ENCODE measurements around the gene FAM222B. TPM values are rescaled to one million over a fixed set of nuclear protein-coding genes. Genes with fewer than 3 reads are reported as not detected.
"Not testable (repeated sequence)": the region's sequence is repeated elsewhere in the genome, so short reads cannot be mapped to it uniquely, and the experiment has no call there.

The FAM222B gene
- total RNA-seq, 1 donor from 2014 or later, result 39.8 TPM

GRCh38 chr17:28783161-28783560, 59.4 kb downstream of the FAM222B start:
- DNase-seq (ENCODE audit: extremely low read depth, low read depth, low spot score), result no peak

- not testable (repeated sequence) for DNase-seq (ENCODE audit: extremely low read depth, low read depth, low spot score)
These were observed 63.0 kb downstream of the FAM222B start for GRCh38 chr17:28779601-28780000.

GRCh38 chr17:28777178-28777577, 65.4 kb downstream of the FAM222B start:
- no peak for DNase-seq (ENCODE audit: extremely low read depth, low read depth, low spot score)

- DNase-seq (ENCODE audit: extremely low read depth, low read depth, low spot score), result no peak
These were observed 68.4 kb downstream of the FAM222B start for GRCh38 chr17:28774206-28774605.

DNA sequence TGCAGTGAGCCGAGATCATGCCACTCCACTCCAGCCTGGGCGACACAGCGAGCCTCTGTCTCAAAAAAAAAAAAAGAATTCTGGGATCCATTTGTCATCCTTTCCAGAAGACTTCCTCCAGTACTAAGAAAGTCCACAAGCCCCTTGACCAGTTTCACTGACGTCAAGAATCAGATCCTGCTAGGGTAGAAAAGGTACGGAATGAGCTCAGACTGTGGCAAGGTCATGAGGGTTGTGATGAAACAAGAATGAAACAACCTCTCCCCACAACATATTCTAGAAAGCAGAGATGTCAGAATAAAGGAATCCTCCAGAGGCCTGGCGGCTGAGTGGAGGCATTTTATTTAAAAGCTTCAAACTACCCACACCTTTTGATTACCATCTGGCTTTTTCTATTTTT, 68.9 kb downstream of the FAM222B start:
- DNase-seq (ENCODE audit: extremely low read depth, low read depth, low spot score), result no peak

GRCh38 chr17:28765038-28765437, 77.6 kb downstream of the FAM222B start:
- no peak for DNase-seq (ENCODE audit: extremely low read depth, low read depth, low spot score)

DNA sequence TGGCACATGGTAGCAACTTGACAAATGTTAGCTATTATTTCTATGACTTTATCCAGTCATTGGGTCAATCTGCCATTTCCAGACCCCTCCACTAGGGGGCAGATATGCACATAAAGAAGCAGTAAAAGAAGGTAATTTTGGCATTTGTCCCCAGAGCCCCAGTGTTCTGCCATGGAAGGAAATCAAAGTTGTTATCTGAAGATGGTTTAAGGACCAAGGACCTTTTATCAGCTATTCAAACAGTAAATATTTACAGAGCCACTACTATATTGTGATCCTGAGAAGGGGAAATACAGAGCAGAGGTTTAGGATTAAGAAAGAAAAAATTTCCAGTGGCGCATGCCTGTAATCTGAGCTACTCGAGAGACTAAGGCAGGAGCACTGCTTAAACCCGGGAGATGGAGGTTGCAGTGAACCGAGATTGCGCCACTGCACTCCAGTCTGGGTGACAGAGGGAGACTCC, 78.8 kb downstream of the FAM222B start:
- DNase-seq (ENCODE audit: extremely low read depth, low read depth, low spot score), result peak; percentile 57

DNA sequence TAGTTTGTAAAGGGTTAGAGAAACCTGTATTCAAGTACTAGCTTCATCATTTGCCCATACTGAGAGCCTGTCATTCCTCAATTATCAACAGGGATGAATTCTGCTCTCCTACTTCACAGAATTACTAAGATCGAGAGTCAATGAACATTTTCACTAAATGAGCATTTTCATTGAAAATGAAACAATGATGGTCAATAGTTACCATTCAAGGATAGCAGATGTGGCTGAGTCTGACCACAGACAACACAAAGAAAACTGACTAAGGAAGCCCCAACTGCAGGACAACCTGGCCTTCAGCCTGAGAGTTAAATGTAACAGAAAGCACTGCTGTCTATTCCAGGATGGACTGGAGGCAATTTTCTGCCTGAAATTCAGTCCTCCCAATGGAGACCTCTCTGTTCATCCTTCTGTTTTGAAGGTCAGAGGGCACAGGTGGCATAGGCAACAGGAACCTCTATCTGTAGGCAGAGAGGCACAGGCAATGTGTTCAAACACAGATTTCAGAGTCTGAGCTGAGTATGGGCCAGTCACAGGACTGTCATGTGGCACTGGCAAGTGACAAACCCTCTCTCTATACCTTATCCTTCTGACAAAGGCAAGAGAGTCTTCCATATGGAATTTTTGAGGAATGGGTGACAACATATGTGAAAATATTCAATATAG, 79.3 kb downstream of the FAM222B start:
- DNase-seq (ENCODE audit: extremely low read depth, low read depth, low spot score), result no peak

DNA sequence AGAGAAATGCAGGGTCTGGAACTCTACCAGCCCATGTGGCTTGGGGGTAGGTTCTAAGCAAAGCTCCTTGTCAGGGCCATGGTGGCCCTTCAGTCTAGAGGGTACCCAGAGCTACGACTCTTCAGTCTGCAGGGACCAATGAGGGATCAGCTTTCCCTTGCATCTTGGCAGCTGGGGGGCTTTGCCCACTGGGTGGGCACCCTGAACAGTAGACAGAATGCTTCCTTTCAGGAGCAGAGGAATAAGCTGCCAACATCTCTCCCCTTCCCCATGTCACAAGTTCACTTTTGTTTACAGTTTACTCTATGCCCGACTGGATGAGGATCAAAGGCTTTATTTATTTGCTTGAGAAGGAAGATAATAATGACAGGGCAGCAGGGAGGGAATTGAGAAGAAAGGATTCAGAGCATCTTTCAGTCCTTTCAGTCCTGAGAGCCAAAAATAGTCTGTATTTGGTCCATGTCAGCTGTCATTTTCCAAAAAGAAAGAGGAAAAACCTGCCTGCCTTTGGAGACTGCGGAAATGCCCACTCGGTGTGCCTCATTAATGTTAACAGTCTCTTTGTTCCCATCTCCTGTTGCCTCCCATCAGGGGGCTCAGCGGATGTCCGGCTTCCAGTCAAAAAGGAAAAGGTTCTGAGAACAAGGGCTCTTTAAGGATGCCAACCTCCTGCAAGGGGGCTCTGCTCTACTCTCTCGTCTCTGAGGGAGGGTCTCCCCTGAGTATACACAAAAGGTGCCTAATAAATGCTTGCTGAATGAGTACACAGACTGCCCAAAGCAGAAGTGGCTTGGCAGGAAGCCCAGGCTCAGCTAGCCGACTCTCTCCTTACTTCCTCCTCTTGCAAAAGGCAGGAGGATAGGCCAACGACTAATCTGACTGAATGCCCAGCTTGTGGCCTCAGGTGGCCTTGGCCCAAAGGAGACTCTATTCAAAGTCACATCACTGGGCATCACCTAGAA, 81.7 kb downstream of the FAM222B start:
- no peak for DNase-seq (ENCODE audit: extremely low read depth, low read depth, low spot score)

DNA sequence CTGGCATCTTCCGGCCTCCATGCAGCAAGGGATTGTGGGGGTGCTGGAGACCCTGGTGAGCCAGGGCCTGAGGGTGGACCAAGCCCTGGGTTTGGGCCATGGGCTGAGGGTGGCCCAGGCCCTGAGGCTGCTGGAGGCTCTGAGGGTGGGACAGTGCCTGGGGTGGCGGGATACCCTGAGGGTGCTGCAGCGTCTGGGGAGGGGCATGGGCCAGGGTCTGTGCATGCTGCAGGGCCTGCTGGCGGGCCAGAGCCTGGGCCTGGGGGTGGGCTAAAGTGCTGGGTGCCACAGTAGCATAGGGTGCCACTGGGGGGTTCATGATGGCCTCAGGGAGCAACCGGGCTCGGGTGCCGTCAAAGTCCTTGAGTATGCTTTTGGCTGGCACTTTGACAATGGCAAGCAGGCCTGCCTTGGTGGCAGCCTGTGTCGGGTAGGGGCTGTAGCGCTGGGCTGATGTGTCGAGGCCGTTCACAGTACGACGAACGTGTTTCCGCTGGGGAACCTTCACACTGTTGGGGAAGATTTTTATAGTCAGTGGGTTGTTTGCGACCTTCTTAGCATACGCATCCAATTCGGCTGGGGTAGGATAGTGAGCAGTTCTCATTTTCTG, 83.2 kb downstream of the FAM222B start:
- DNase-seq (ENCODE audit: extremely low read depth, low read depth, low spot score), result no peak

- DNase-seq (ENCODE audit: extremely low read depth, low read depth, low spot score), result no peak
These were observed 84.0 kb downstream of the FAM222B start for GRCh38 chr17:28758411-28759121.

GRCh38 chr17:28756049-28756804, 86.4 kb downstream of the FAM222B start:
- DNase-seq (ENCODE audit: extremely low read depth, low read depth, low spot score), result no peak

- DNase-seq (ENCODE audit: extremely low read depth, low read depth, low spot score), result no peak
These were observed 87.1 kb downstream of the FAM222B start for GRCh38 chr17:28755486-28755885.

DNA sequence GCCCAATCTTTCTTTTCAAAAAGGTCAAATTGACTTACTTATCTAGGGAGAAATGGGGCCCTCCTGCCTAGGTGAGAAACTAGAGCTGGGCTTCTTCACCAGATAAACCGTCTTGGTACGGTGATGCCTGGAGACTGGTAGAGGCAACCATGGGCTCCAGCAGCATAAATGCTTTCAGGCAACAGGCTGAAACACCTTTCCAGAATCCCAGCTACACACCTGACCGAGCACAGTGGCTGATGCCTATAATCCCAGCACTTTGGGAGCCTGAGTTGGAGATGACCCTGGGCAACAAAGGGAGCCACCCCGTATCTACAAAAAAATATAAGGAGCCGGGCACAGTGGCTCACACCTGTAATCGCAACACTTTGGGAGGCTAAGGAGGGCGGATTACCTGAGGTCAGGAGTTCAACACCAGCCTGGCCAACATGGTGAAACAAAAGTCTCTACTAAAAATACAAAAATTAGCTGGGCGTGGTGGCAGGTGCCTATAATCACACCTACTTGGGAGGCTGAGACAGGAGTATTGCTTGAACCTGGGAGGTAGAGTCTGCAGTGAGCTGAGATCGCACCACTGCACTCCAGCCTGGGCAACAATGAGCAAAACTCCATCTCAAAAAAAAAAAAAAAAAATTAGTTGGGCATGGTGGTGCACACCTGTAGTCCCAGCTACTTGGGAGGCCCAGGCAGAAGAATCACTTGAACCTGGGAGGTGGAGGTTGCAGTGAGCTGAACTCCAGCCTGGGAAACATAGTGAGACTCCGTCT, 90.8 kb downstream of the FAM222B start:
- no peak for DNase-seq (ENCODE audit: extremely low read depth, low read depth, low spot score)

- DNase-seq (ENCODE audit: extremely low read depth, low read depth, low spot score), result peak; percentile 73
These were observed 92.2 kb downstream of the FAM222B start for GRCh38 chr17:28750178-28751047.

DNA sequence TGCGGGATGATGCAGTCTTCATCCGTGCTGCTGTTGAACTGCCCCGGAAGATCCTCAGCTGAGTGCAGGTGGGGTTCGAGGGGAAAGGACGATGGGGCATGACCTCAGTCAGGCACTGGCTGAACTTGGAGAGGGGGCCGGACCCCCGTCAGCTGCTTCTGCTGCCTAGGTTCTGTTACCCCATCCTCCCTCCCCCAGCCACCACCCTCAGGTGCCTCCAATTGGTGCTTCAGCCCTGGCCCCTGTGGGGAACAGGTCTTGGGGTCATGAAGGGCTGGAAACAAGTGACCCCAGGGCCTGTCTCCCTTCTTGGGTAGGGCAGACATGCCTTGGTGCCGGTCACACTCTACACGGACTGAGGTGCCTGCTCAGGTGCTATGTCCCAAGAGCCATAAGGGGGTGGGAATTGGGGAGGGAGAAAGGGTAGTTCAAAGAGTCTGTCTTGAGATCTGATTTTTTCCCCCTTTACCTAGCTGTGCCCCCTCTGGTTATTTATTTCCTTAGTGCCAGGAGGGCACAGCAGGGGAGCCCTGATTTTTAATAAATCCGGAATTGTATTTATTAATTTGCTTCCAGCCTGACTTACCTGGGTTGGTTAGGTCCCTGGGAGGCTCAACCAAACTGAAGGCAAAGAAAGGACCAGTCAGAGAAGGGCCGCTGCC, 92.9 kb downstream of the FAM222B start:
- DNase-seq (ENCODE audit: extremely low read depth, low read depth, low spot score), result no peak

GRCh38 chr17:28748852-28749515, 93.6 kb downstream of the FAM222B start:
- DNase-seq (ENCODE audit: extremely low read depth, low read depth, low spot score), result no peak

All from glomerular endothelial cell (primary cell).